Gastrocnemius medialis (tissue), 4 donors: Measurements from ENCODE around the gene RNF31.

ENCODE experiments used
- POLR2A ChIP-seq, 2 donors: fragments of 450-650 bp; IDR thresholded peaks; one replicate each; pipeline ENCODE4 v1.6.1; 2017; ENCODE audit warnings: antibody characterized with exemption in 2 of 2, mild to moderate bottlenecking in 2 of 2, moderate library complexity in 2 of 2
- TF ChIP-seq, protein P1 (sequence below), 5 experiments: fragments of 450-650 bp in 3 of 5; fragments of 200-600 bp in 2 of 5; sonication (generic) in 2 of 5; IDR thresholded peaks in 4 of 5; conservative IDR thresholded peaks in 1 of 5; 1 replicate in 4 of 5; 2 replicates in 1 of 5; pipeline ENCODE4 v1.5.1; 2016 to 2019; ENCODE audit warnings: antibody characterized with exemption in 5 of 5, mild to moderate bottlenecking in 3 of 5, moderate library complexity in 3 of 5

DNA sequence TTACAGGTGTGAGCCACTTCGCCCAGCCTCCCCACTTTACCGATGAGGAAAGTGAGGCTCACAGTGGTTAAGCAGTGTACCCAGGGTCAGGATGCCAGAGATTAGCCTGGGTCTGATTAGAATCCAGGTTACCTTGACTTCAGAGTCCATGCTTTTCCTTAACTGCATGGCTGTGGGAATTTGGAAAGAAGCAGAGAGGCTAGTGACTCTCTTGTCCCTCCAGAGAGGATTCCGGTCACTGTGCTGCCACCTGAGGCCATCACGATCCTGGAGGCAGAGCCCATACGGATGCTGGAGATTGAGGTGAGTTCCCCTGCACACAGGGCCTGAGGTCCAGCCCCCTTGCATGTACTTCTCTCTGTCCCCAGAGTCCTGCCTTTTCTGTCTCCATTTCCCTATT is 29.3 kb downstream of the RNF31 start:
- no peak for TF ChIP-seq POLR2A (IDR thresholded peaks at IDR 0.05)
- TF ChIP-seq, protein P1, sequence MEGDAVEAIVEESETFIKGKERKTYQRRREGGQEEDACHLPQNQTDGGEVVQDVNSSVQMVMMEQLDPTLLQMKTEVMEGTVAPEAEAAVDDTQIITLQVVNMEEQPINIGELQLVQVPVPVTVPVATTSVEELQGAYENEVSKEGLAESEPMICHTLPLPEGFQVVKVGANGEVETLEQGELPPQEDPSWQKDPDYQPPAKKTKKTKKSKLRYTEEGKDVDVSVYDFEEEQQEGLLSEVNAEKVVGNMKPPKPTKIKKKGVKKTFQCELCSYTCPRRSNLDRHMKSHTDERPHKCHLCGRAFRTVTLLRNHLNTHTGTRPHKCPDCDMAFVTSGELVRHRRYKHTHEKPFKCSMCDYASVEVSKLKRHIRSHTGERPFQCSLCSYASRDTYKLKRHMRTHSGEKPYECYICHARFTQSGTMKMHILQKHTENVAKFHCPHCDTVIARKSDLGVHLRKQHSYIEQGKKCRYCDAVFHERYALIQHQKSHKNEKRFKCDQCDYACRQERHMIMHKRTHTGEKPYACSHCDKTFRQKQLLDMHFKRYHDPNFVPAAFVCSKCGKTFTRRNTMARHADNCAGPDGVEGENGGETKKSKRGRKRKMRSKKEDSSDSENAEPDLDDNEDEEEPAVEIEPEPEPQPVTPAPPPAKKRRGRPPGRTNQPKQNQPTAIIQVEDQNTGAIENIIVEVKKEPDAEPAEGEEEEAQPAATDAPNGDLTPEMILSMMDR (IDR thresholded peaks at IDR 0.05 in 4 of 5, conservative IDR thresholded peaks at IDR 0.05 in 1 of 5), result no peak
